IPS-15b (cell line): ENCODE data around the gene SLC25A44.
A peak's percentile ranks its signal among the peaks of the same experiment; 100 is the strongest.

Experiments
- H3K27me3 ChIP-seq: one replicate; pipeline ENCODE4 v1.6.1; 2013; ENCODE audit warnings: low read length; ENCODE audit not compliant: control insufficient read depth, insufficient read depth
- H3K36me3 ChIP-seq: one replicate; pipeline ENCODE4 v1.6.1; 2013; ENCODE audit warnings: low read length; ENCODE audit not compliant: control insufficient read depth, insufficient read depth
- H3K4me1 ChIP-seq: one replicate; pipeline ENCODE4 v1.6.1; 2013; ENCODE audit warnings: mild to moderate bottlenecking, low read length; ENCODE audit not compliant: control insufficient read depth, insufficient read depth
- H3K4me3 ChIP-seq: one replicate; pipeline ENCODE4 v1.5.1; 2013; ENCODE audit warnings: low read depth, low read length
- H3K9ac ChIP-seq: one replicate; pipeline ENCODE4 v1.6.1; 2013; ENCODE audit warnings: low read depth, mild to moderate bottlenecking, low read length
- H3K9me3 ChIP-seq: one replicate; pipeline ENCODE4 v1.6.1; 2013; ENCODE audit warnings: mild to moderate bottlenecking, low read length; ENCODE audit not compliant: control insufficient read depth, insufficient read depth

Gene SLC25A44

DNA sequence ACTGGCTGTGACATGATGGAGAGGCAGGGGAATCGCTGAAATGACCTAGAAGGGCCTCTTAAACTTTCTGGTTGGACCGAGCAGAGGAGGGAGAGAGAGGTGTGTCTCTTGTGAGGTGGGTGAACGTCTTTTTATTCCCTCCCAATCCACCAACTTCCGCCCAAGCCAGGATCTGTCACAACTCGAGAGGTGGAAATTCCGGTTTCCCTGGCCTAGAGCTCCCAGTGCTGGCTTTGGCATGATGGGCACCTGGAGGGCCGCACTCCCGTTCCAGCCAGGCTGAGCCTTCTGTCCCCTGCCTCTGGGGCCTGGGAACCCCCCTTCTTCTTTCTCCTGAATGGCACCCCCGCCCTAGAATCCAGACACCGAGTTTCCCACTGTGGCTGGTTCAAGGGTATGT is 40.5 kb upstream of the SLC25A44 start, which contains the start of gene SEMA4A:
SEMA4A (plus strand) TSS at position 224 of the 400 bp plus-strand sequence. CDS start 994 bp downstream, outside the sequence.
- Histone ChIP-seq H3K36me3 (peaks cover 2% of the 10 kb centered on the region), H3K4me1 (peaks cover 18% of the 10 kb centered on the region), H3K4me3 (no peak within 1 kb of the TSS), H3K9ac (peak within 1 kb of the TSS; percentile 24), H3K9me3 (no peaks in the 10 kb centered on the region), H3K27me3 (no peaks in the 10 kb centered on the region)

GRCh38 chr1:156154317-156154749 is 39.6 kb upstream of the SLC25A44 start:
- H3K9ac ChIP-seq: no peak overlapping the region
- H3K4me1 ChIP-seq: peaks cover 15% of the 10 kb centered on the region
- H3K27me3 ChIP-seq: no peaks in the 10 kb centered on the region
- H3K36me3 ChIP-seq: peaks cover 2% of the 10 kb centered on the region
- H3K9me3 ChIP-seq: no peaks in the 10 kb centered on the region
- H3K4me3 ChIP-seq: no peak overlapping the region

DNA sequence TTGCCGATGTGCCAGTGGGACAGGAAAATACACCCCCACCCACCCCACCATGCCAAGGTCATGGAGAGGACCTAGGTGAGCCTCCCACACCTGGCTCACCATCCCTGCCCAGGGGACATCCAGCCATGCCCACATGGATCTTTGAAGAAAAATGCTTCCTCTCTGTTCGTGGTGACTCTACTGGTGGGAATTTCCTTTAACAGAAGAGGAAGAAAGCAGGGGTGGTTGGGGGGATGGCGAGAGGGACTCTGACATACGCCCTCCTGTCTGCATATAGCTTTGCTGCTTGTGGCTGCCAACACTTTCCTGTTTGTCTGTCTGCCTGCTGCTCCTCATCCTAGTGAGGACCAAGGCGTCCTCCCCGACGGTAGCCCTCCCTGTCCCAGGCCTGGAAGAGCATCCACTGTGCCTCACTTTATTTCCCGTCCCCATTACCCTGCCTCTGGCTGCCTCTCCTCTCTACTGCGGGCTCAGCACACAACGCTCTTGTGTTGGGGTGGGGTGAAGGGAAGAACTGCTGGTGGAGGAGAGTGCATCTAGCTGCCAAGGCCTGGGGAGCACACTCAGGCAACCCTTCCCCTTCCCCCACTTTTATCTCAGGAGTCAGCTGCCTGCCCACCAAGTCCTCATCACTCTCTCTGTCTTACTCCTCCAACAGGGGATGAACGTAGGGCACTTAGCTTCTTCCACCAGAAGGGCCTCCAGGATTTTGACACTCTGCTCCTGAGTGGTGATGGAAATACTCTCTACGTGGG is 38.0 kb upstream of the SLC25A44 start:
- peaks cover 2% of the 10 kb centered on the region for H3K36me3 ChIP-seq
- no peaks in the 10 kb centered on the region for H3K27me3 ChIP-seq
- H3K4me1 ChIP-seq: peaks cover 7% of the 10 kb centered on the region
- no peaks in the 10 kb centered on the region for H3K9me3 ChIP-seq
- H3K9ac ChIP-seq: no peak overlapping the region
- H3K4me3 ChIP-seq: no peak overlapping the region

GRCh38 chr1:156157506-156157905 is 36.4 kb upstream of the SLC25A44 start:
- Histone ChIP-seq H3K4me3 (no peak overlapping the region), H3K36me3 (peaks cover 2% of the 10 kb centered on the region), H3K27me3 (no peaks in the 10 kb centered on the region), H3K4me1 (peaks cover 3% of the 10 kb centered on the region), H3K9me3 (no peaks in the 10 kb centered on the region), H3K9ac (no peak overlapping the region)

- Histone ChIP-seq H3K4me3 (no peak overlapping the region), H3K4me1 (peaks cover 3% of the 10 kb centered on the region), H3K9me3 (no peaks in the 10 kb centered on the region)
Measured at GRCh38 chr1:156157966-156158365, 35.9 kb upstream of the SLC25A44 start.

GRCh38 chr1:156160000-156160742 is 33.7 kb upstream of the SLC25A44 start:
- H3K9me3 ChIP-seq: no peaks in the 10 kb centered on the region
- peaks cover 3% of the 10 kb centered on the region for H3K4me1 ChIP-seq
- peak overlapping the region; percentile 57 for H3K4me3 ChIP-seq
- peak overlapping the region; percentile 62 for H3K9ac ChIP-seq
- H3K27me3 ChIP-seq: no peaks in the 10 kb centered on the region
- H3K36me3 ChIP-seq: no peaks in the 10 kb centered on the region

More at GRCh38 chr1:156157966-156158365, 35.9 kb upstream of the SLC25A44 start:
- no peaks in the 10 kb centered on the region for H3K27me3 ChIP-seq
- peaks cover 2% of the 10 kb centered on the region for H3K36me3 ChIP-seq
- H3K9ac ChIP-seq: no peak overlapping the region

GRCh38 chr1:156160743-156161171 is 33.1 kb upstream of the SLC25A44 start:
- Histone ChIP-seq H3K27me3 (no peaks in the 10 kb centered on the region), H3K4me1 (peaks cover 3% of the 10 kb centered on the region), H3K36me3 (no peaks in the 10 kb centered on the region), H3K9me3 (no peaks in the 10 kb centered on the region), H3K4me3 (peak overlapping the region; percentile 57), H3K9ac (peak overlapping the region; percentile 62)

DNA sequence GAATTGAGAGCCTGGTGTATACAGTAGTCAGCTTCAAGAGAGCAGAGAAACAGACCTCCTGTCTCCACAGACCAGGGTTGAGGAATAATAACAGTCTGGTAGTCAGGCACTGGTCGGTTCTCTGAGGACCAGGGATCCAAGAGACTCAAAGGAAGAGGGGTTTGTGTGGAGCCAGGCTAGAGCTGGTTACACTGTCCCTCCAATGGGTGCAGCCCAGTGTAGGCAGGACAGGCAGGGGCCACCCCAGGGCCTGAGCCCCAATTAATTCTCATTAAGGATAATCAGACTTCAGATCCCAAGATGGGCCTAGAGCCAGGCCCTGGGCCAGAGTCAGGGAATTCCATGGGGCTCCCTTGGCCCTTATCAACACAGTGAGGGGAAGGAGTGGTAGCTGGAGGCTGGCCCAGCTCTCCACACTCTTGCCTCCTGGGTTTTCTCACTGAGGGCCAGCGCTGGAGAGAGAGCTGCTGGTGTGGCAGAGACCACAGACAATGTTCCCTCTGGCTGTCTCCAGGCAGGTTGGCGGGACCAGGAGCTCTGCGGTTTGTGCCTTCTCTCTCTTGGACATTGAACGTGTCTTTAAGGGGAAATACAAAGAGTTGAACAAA is 31.4 kb upstream of the SLC25A44 start:
- H3K4me3 ChIP-seq: no peak overlapping the region
- peaks cover 3% of the 10 kb centered on the region for H3K4me1 ChIP-seq
- no peaks in the 10 kb centered on the region for H3K27me3 ChIP-seq
- H3K9me3 ChIP-seq: no peaks in the 10 kb centered on the region
- no peak overlapping the region for H3K9ac ChIP-seq
- H3K36me3 ChIP-seq: peaks cover 2% of the 10 kb centered on the region

DNA sequence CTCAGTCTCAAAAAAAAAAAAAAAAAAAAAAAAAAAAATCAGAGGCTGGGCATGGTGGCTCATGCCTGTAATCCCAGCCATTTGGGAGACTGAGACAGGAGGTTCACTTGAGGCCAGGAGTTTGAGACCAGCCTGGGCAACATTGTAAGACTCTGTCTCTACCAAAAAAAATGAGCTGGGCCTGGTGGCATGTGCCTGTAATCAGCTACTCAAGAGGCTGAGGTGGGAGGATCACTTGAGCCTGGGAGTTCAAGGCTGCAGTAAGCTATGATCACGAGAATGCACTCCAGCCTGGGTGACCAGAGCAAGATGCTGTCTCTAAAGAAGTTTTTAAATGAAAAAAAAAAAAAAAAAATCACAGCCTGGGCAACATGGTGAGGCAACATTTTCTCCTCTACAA is 30.2 kb upstream of the SLC25A44 start:
- no peaks in the 10 kb centered on the region for H3K27me3 ChIP-seq
- H3K9ac ChIP-seq: no peak overlapping the region
- H3K36me3 ChIP-seq: peaks cover 2% of the 10 kb centered on the region
- H3K4me1 ChIP-seq: peaks cover 3% of the 10 kb centered on the region
- no peaks in the 10 kb centered on the region for H3K9me3 ChIP-seq
- no peak overlapping the region for H3K4me3 ChIP-seq

DNA sequence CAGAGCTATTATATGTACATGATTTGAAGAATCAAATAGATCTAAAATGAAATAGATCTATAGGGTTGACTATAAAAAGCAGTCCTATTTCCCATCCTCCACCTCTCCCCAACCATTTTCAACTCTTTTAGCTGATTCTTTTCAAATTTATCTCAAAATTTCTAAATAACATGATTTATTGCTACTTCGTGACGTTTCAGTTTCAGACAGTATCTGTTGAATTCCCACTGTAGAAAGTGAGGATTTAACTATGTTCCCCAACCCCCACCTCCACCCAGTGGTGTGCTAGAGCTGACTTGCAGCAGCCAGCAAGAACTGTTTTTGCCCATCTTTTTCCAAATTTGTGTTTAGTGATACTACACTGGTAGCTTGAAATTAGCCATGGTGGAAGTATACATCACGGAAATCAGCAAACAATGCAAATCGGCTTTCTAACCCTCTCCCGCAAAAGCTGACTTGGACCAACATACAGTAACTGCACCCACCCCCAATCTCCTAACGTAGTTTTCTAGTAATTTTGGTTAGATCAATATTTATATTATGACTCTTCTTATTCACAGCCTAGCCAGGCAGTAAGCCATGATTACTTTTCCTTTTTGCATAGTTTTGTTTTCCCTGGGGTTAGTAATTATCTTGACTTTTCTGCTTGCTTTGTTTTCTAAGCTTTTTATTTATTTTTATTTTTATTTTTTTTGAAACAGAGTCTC is 29.6 kb upstream of the SLC25A44 start:
- Histone ChIP-seq H3K9me3 (no peaks in the 10 kb centered on the region), H3K4me3 (no peak overlapping the region), H3K36me3 (peaks cover 2% of the 10 kb centered on the region), H3K27me3 (no peaks in the 10 kb centered on the region), H3K4me1 (peaks cover 3% of the 10 kb centered on the region), H3K9ac (no peak overlapping the region)

GRCh38 chr1:156165083-156165482 is 28.8 kb upstream of the SLC25A44 start:
- peaks cover 2% of the 10 kb centered on the region for H3K36me3 ChIP-seq
- no peak overlapping the region for H3K9ac ChIP-seq
- no peak overlapping the region for H3K4me3 ChIP-seq
- no peaks in the 10 kb centered on the region for H3K9me3 ChIP-seq
- H3K4me1 ChIP-seq: peaks cover 3% of the 10 kb centered on the region
- no peaks in the 10 kb centered on the region for H3K27me3 ChIP-seq
